ENCODE results near the gene MICALL2. TPM values are rescaled to one million over a fixed set of nuclear protein-coding genes. Genes with fewer than 3 reads are reported as not detected.

MICALL2 gene
- total and polyA plus RNA-seq, 4 donors, result 2.9 to 16.3 (median 7.6) TPM

DNA sequence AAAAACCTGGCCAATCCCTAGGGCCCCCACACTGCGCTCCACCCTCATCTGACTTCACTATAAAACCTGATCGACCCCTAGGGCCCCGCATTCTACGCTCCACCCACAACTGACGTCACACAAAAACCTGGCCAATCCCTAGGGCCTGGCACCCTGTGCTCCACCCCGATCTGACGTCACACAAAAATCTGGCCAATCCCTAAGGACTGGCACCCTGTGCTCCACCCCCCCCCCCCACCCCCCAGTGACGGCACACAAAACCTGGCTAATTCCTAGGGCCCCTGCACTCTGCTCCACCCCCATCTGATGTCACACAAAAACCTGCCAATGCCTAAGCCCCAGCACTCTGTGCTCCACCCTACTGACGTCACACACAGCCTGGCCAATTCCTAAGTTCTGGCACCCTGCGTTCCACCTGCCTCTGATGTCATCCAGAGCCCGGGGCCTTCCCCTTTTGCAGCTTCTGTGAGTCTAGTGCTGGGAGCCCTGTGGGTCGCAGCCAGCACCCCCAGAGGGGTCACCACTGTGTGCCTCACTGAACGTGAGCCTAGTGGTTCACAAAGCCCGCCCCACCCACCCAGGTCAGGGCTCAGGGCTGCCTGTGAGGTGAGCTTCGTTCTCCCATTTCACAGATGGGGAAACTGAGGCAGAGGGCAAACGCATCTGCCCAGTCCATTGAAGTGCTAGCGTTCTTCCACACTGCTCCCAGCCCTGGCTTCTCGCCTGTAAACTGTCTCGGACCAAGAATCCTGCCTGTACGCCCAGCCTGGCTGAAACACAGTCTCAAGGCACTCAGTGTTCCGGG lies 40.6 kb downstream of the MICALL2 start:
- 69% methylated on average over 21 of the region's 21 CpGs for WGBS

DNA sequence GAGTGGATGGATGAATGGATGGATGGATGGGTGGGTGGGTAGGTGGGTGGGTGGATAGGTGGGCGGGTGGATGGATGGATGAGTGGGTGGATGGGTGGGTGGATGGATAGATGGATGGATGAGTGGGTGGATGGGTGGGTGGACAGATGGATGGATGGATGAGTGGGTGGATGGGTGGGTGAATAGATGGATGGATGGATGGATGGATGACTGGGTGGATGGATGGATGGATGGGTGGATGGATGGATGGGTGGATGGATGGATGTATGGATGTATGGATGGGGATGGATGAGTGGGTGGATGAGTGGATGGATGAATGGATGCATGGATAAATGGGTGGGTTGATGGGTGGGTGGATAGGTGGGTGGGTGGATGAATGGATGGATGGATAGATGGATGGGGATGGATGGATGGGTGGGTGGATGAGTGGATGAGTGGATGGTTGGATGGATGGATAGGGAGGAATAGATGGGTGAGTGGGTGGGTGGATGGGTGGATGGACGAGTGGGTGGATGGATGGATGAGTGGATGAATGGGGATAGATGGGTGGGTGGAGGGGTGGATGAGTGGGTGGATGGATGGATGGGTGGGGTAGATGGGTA lies 43.8 kb downstream of the MICALL2 start:
- H3K9ac ChIP-seq (ENCODE audit: low read depth in 1 of 2, low read length in 2 of 2), result no peak overlapping the region
- peaks cover 0 to 6% (median 0%) of the 10 kb centered on the region in 4 donors for H3K4me1 ChIP-seq (ENCODE audit: control insufficient read depth in 4 of 4, insufficient read depth in 4 of 4, low read length in 3 of 4)
- WGBS, result 69% methylated on average over 2 of the region's 2 CpGs
- no peak overlapping the region for H3K4me3 ChIP-seq (ENCODE audit: low read depth in 1 of 3, low read length in 3 of 3)
- no peak for DNase-seq (ENCODE audit: low spot score)
- H3K36me3 ChIP-seq (ENCODE audit: control insufficient read depth in 4 of 4, insufficient read depth in 3 of 4, low read depth in 1 of 4, low read length in 3 of 4), result no peaks in the 10 kb centered on the region
- H3K9me3 ChIP-seq (ENCODE audit: control insufficient read depth in 4 of 4, low read length in 3 of 4), result no peaks in the 10 kb centered on the region
- H3K27me3 ChIP-seq (ENCODE audit: control insufficient read depth in 4 of 4, insufficient read depth in 4 of 4, low read length in 3 of 4), result no peaks in the 10 kb centered on the region
- H3K27ac ChIP-seq (ENCODE audit: low read depth in 1 of 2, low read length in 2 of 2), result no peak overlapping the region
- no peak for TF ChIP-seq RXRA (IDR thresholded peaks at IDR 0.05)
- TF ChIP-seq EGR1 (IDR thresholded peaks at IDR 0.05; ENCODE audit: low read depth in 2 of 2), result no peak
- TF ChIP-seq, protein P1, sequence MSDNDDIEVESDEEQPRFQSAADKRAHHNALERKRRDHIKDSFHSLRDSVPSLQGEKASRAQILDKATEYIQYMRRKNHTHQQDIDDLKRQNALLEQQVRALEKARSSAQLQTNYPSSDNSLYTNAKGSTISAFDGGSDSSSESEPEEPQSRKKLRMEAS (IDR thresholded peaks at IDR 0.05), result no peak
- TF ChIP-seq TAF1 (conservative IDR thresholded peaks at IDR 0.05), result no peak
- TF ChIP-seq, protein P2, sequence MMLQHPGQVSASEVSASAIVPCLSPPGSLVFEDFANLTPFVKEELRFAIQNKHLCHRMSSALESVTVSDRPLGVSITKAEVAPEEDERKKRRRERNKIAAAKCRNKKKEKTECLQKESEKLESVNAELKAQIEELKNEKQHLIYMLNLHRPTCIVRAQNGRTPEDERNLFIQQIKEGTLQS (IDR thresholded peaks at IDR 0.05), result no peak
- TF ChIP-seq, protein P3, sequence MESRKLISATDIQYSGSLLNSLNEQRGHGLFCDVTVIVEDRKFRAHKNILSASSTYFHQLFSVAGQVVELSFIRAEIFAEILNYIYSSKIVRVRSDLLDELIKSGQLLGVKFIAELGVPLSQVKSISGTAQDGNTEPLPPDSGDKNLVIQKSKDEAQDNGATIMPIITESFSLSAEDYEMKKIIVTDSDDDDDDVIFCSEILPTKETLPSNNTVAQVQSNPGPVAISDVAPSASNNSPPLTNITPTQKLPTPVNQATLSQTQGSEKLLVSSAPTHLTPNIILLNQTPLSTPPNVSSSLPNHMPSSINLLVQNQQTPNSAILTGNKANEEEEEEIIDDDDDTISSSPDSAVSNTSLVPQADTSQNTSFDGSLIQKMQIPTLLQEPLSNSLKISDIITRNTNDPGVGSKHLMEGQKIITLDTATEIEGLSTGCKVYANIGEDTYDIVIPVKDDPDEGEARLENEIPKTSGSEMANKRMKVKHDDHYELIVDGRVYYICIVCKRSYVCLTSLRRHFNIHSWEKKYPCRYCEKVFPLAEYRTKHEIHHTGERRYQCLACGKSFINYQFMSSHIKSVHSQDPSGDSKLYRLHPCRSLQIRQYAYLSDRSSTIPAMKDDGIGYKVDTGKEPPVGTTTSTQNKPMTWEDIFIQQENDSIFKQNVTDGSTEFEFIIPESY (IDR thresholded peaks at IDR 0.05), result no peak
- TF ChIP-seq GABPA (IDR thresholded peaks at IDR 0.05 in 1 of 2, conservative IDR thresholded peaks at IDR 0.05 in 1 of 2), result no peak
- no peak for TF ChIP-seq HNF4G (IDR thresholded peaks at IDR 0.05)
- no peak for TF ChIP-seq RAD21 (IDR thresholded peaks at IDR 0.05)
- no peak for TF ChIP-seq NR2F2 (IDR thresholded peaks at IDR 0.05)
- TF ChIP-seq HNF4A (conservative IDR thresholded peaks at IDR 0.05), result no peak
- TF ChIP-seq, protein P4, sequence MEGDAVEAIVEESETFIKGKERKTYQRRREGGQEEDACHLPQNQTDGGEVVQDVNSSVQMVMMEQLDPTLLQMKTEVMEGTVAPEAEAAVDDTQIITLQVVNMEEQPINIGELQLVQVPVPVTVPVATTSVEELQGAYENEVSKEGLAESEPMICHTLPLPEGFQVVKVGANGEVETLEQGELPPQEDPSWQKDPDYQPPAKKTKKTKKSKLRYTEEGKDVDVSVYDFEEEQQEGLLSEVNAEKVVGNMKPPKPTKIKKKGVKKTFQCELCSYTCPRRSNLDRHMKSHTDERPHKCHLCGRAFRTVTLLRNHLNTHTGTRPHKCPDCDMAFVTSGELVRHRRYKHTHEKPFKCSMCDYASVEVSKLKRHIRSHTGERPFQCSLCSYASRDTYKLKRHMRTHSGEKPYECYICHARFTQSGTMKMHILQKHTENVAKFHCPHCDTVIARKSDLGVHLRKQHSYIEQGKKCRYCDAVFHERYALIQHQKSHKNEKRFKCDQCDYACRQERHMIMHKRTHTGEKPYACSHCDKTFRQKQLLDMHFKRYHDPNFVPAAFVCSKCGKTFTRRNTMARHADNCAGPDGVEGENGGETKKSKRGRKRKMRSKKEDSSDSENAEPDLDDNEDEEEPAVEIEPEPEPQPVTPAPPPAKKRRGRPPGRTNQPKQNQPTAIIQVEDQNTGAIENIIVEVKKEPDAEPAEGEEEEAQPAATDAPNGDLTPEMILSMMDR (IDR thresholded peaks at IDR 0.05; ENCODE audit: low read depth, low read length, missing input control), result no peak
- TF ChIP-seq, protein P5, sequence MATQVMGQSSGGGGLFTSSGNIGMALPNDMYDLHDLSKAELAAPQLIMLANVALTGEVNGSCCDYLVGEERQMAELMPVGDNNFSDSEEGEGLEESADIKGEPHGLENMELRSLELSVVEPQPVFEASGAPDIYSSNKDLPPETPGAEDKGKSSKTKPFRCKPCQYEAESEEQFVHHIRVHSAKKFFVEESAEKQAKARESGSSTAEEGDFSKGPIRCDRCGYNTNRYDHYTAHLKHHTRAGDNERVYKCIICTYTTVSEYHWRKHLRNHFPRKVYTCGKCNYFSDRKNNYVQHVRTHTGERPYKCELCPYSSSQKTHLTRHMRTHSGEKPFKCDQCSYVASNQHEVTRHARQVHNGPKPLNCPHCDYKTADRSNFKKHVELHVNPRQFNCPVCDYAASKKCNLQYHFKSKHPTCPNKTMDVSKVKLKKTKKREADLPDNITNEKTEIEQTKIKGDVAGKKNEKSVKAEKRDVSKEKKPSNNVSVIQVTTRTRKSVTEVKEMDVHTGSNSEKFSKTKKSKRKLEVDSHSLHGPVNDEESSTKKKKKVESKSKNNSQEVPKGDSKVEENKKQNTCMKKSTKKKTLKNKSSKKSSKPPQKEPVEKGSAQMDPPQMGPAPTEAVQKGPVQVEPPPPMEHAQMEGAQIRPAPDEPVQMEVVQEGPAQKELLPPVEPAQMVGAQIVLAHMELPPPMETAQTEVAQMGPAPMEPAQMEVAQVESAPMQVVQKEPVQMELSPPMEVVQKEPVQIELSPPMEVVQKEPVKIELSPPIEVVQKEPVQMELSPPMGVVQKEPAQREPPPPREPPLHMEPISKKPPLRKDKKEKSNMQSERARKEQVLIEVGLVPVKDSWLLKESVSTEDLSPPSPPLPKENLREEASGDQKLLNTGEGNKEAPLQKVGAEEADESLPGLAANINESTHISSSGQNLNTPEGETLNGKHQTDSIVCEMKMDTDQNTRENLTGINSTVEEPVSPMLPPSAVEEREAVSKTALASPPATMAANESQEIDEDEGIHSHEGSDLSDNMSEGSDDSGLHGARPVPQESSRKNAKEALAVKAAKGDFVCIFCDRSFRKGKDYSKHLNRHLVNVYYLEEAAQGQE (IDR thresholded peaks at IDR 0.05), result no peak
- TF ChIP-seq JUND (IDR thresholded peaks at IDR 0.05), result no peak
- no peak for TF ChIP-seq SP1 (IDR thresholded peaks at IDR 0.05)
- no peak for TF ChIP-seq YY1 (IDR thresholded peaks at IDR 0.05)
- TF ChIP-seq FOXA2 (IDR thresholded peaks at IDR 0.05), result no peak
- TF ChIP-seq FOXA1 (IDR thresholded peaks at IDR 0.05), result no peak

More for the DNA sequence above, 40.6 kb downstream of the MICALL2 start:
- Histone ChIP-seq H3K27me3 (ENCODE audit: control insufficient read depth in 4 of 4, insufficient read depth in 4 of 4, low read length in 3 of 4) (no peaks in the 10 kb centered on the region), H3K9ac (ENCODE audit: low read depth in 1 of 2, low read length in 2 of 2) (no peak overlapping the region), H3K36me3 (ENCODE audit: control insufficient read depth in 4 of 4, insufficient read depth in 3 of 4, low read depth in 1 of 4, low read length in 3 of 4) (no peaks in the 10 kb centered on the region), H3K4me3 (ENCODE audit: low read depth in 1 of 3, low read length in 3 of 3) (no peak overlapping the region), H3K4me1 (ENCODE audit: control insufficient read depth in 4 of 4, insufficient read depth in 4 of 4, low read length in 3 of 4) (no peaks in the 10 kb centered on the region), H3K27ac (ENCODE audit: low read depth in 1 of 2, low read length in 2 of 2) (no peak overlapping the region), H3K9me3 (ENCODE audit: control insufficient read depth in 4 of 4, low read length in 3 of 4) (no peaks in the 10 kb centered on the region)
- TF ChIP-seq HNF4G (IDR thresholded peaks at IDR 0.05), result no peak
- TF ChIP-seq, protein P3 (IDR thresholded peaks at IDR 0.05), result no peak
- no peak for TF ChIP-seq RAD21 (IDR thresholded peaks at IDR 0.05)
- no peak for TF ChIP-seq NR2F2 (IDR thresholded peaks at IDR 0.05)
- no peak for TF ChIP-seq GABPA (IDR thresholded peaks at IDR 0.05 in 1 of 2, conservative IDR thresholded peaks at IDR 0.05 in 1 of 2)
- no peak for DNase-seq (ENCODE audit: low spot score)

Measured in liver (tissue), 9 donors.